Pancreas (tissue), 10 donors: ENCODE data around the gene RALGDS. TPM values are rescaled to one million over a fixed set of nuclear protein-coding genes. Genes with fewer than 3 reads are reported as not detected.

Experiments
- ATAC-seq, 4 donors: fragments of 200-7000 bp; cut with Tn5 transposase; one replicate each; pipeline versions ENCODE4 v1.8.0 to v1.9.1; 2020; ENCODE audit warnings: mild to moderate bottlenecking in 4 of 4, moderate library complexity in 4 of 4
- DNase-seq, 6 donors: peaks; one replicate each; pipeline ENCODE4 v3.0.0-alpha.2; 2020
- FAIRE-seq: peaks from 2 replicates; lab custom pipeline; 2012; peaks lifted over from hg19 to GRCh38; lab: Jason Lieb, UNC
- H3K27ac ChIP-seq, 4 donors: fragments of 200-600 bp; sonication (generic); 1 replicate in 3 of 4; 2 replicates in 1 of 4; pipeline versions ENCODE4 v1.5.0 to v1.8.0; 2020
- H3K27me3 ChIP-seq, 4 donors: fragments of 200-600 bp; one replicate each; pipeline ENCODE4 v1.8.0; 2021
- H3K36me3 ChIP-seq, 3 donors: fragments of 200-600 bp; sonication (generic) in 1 of 3; one replicate each; pipeline versions ENCODE4 v1.5.0 to v1.8.0; 2020 to 2021
- H3K4me1 ChIP-seq, 3 donors: fragments of 200-600 bp; one replicate each; pipeline ENCODE4 v1.8.0; 2021
- H3K4me3 ChIP-seq, 4 donors: fragments of 200-600 bp; sonication (generic) in 2 of 4; one replicate each; pipeline versions ENCODE4 v1.5.0 to v1.8.0; 2020 to 2021
- H3K9me3 ChIP-seq, 4 donors: fragments of 200-600 bp; one replicate each; pipeline ENCODE4 v1.8.0; 2021
- WGBS, 2 donors: extraction: QIAGEN DNeasy Blood & Tissue Kit; methylation state at CpG; one replicate each; pipeline ENCODE4 v1.1.7; 2013; 5-methylcytosine and 5-hydroxymethylcytosine counted together
- intact Hi-C, 3 donors: fragments of 100-400 bp; cut with DNase I; formaldehyde crosslinking; loops; one replicate each; pipeline versions ENCODE4 v1.11.1 to v1.14.2; 2022
- polyA plus RNA-seq, 2 donors: library from polyadenylated mRNA; stranded (reverse); fragments of 200-250 nt; gene quantifications; one replicate each; pipeline ENCODE4 v1.2.3, GENCODE V29; 2013
- total RNA-seq, 6 donors: library from RNA; stranded (reverse); fragmentation: NEBNext Ultra II Directional in 4 of 6; extraction: Animal tissue kit (Norgen Biotek cat#: 25700) in 4 of 6; gene quantifications; one replicate each; pipeline versions ENCODE4 v1.2.1 to v1.2.4, GENCODE V29; 2021 to 2023
- TF ChIP-seq, protein P1 (sequence below), 4 donors: fragments of 200-600 bp; sonication (generic) in 3 of 4; IDR thresholded peaks; one replicate each; pipeline versions ENCODE4 v1.5.0 to v1.8.0; 2021; ENCODE audit warnings: antibody characterized with exemption in 4 of 4
- donor health status: healthy with polysubstance abuse.
- donor health status: DM: no; HTN: no; CAD: no; lungs with moderate emphysema.
- donor health status: DM: no; HTN: no; CAD: no.
- donor health status: control.
- donor health status: control.
- donor health status: Bipolar disorder and iron deficiency.
- donor health status: DM: yes; HTN: yes; CAD: no.
- donor health status: DM: no; HTN: no; CAD: no.
- donor health status: DM: no; HTN: no; CAD: no.
- donor health status: DM: yes; HTN: yes; CAD: no.

Gene RALGDS
- total and polyA plus RNA-seq, 8 donors: 16.1 to 69.7 (median 20.5) TPM

DNA sequence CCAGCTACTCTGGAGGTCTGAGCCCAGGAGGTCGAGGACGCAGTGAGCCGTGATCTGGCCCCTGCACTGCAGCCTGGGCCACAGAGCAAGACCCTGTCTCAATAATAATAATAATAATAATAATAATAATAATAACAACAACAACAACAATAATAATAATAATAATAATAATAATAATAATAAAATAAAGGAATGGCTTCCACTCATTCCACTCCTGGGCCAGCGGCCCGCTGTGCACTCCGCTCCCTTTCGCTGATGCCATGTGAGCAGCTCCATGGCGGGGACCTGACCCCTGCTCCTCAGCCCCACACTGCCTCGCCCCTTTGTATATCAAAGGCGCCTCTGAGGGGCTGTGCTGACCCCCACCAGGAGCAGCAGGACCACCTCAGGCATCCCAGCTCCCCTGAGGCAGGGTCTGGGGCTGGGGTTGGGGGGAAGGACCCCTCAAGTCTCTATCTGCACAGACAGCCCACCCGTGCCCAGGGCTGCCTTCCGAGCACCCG, 22.6 kb upstream of the RALGDS start:
- Histone ChIP-seq H3K36me3 (no peaks in the 10 kb centered on the region), H3K27me3 (no peaks in the 10 kb centered on the region), H3K27ac (peak overlapping the region in 1 of 4 donors; percentile 16), H3K9me3 (no peaks in the 10 kb centered on the region), H3K4me3 (peak overlapping the region in 1 of 4 donors; percentile 27), H3K4me1 (peaks cover 6 to 37% (median 8%) of the 10 kb centered on the region in 3 donors)
- TF ChIP-seq, protein P1, sequence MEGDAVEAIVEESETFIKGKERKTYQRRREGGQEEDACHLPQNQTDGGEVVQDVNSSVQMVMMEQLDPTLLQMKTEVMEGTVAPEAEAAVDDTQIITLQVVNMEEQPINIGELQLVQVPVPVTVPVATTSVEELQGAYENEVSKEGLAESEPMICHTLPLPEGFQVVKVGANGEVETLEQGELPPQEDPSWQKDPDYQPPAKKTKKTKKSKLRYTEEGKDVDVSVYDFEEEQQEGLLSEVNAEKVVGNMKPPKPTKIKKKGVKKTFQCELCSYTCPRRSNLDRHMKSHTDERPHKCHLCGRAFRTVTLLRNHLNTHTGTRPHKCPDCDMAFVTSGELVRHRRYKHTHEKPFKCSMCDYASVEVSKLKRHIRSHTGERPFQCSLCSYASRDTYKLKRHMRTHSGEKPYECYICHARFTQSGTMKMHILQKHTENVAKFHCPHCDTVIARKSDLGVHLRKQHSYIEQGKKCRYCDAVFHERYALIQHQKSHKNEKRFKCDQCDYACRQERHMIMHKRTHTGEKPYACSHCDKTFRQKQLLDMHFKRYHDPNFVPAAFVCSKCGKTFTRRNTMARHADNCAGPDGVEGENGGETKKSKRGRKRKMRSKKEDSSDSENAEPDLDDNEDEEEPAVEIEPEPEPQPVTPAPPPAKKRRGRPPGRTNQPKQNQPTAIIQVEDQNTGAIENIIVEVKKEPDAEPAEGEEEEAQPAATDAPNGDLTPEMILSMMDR (IDR thresholded peaks at IDR 0.05): no peak
- DNase-seq (peak in 1 of 6 donors; percentile 37), FAIRE-seq (no peak), ATAC-seq (no peak)
- intact Hi-C loops: loop anchor here in 2 of 3 donors (2.0 to 5.0 kb wide), 3 partner anchors 36 to 101 kb away; no protein-coding TSS in a partner anchor
- WGBS, 2 donors: 91% methylated on average over 13 of the region's 13 CpGs

DNA sequence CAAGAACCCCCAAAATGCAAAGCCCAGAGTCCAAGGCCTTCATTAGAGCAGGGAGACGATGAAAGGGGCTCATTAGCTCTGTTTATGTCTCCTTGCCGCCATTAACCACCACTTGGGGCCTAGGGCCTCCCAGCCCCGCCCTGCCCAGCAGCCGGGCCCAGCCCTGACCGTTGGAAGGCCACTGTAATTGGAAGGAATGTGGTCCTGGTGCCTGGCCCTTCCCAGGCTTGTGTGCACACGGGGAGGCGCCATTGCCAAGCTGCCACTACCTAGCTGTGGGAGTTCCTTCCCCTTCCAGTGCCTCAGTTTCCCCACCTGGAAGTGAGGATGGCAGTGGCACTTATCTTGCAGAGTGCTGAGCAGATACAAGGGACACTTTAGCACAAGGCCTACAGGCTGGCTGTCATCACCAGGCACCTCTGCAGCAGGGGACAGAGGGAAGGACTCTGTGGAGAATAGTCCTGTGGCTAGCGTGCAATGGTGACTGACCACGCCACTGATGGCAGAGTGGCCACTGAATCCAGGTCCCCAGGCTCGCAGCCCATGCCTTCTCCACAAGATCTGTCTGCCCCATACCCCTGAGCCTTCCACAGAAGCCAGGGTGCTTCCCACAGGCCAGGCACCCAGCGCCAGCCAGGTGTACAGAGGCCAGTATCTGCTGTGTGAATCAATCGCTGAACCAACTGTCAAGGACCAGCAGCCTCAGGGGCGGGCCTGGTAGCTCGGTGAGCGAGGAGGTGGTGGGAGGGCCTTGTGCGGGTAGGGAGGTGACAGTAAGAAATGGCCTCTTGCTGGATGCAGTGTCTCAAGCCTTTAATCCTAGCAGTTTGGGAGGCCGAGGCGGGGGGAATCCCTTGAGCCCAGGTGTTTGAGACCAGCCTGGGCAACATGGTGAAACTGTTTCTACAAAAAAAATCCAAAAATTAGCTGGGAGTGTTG, 21.9 kb upstream of the RALGDS start:
- ATAC-seq: peak in 1 of 4 donors; percentile 4
- Histone ChIP-seq H3K9me3 (no peaks in the 10 kb centered on the region), H3K36me3 (no peaks in the 10 kb centered on the region), H3K4me3 (no peak overlapping the region), H3K27ac (peak overlapping the region in 1 of 4 donors; percentile 28), H3K27me3 (no peaks in the 10 kb centered on the region), H3K4me1 (peaks cover 12 to 41% (median 15%) of the 10 kb centered on the region in 3 donors)
- DNase-seq: peak in 2 of 6 donors; percentile 26 to 39
- intact Hi-C loops: loop anchor here in 2 of 3 donors (5.0 kb wide), 2 partner anchors 36 to 101 kb away; no protein-coding TSS in a partner anchor
- TF ChIP-seq, protein P1 (IDR thresholded peaks at IDR 0.05): no peak
- 76 to 78% methylated on average over 18 of the region's 18 CpGs for WGBS, 2 donors
- no peak for FAIRE-seq

DNA sequence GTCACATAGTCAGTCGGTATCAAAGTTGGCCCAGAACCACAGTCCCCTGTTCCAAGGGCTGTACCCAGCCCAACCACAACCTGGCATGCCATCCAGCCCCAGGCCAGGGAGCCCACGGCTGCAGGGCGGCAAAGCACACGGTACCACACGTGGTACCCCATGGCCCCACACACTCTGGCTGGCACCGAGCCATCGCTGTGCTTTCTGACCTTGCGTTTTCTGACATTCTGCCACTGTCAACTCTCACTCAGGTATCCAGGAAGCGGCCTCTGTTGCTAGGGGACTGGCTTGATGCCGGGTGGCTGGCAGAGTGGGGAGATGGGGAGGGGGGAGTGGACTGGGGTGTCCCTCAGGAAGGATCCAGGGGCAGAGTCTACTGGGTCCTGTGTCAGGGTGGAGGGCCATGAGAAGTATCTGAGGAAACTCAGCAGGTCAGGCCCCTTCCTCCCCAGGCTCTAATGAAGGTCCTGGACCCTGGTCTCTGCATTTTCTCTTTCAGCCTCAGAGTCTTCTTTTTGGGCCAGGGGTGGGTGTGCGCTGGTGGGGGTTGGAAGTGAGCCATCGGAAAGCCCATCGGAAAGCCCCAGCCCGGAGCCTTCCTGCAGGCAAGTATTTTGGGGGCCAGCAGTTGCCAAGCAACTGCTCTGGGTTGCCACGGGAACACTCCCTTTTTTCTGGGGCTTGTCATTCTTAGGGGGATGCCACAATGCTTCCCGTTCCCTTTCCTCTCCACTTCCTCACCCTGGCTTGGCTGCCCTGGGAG, 21.0 kb upstream of the RALGDS start:
- WGBS, 2 donors: 37 to 39% methylated on average over 15 to 16 of the region's 16 CpGs
- ATAC-seq: peak; percentile 3 to 51 (median 35)

DNA sequence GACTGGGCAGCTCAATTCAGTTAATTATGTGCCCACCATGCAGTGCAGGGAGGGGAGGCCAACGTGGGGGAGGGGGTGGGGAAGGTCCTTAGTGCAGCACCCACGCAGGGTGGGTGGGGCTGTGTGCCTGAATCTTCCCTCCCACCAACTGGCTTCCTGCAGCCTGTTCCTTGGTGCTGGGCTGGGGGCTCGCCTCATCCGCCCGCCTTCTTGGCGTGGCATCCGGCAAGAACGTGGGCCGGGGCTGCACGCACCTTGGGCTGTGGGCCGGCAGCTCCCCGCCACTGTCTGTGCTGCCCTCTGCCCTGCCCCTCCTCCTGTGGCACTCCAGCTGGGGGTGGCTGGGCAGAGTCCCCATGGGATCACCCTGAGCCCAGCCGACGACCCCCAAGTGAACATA, 19.6 kb upstream of the RALGDS start:
- Histone ChIP-seq H3K9me3 (no peaks in the 10 kb centered on the region), H3K36me3 (no peaks in the 10 kb centered on the region), H3K27ac (no peak overlapping the region), H3K4me1 (peaks cover 19 to 48% (median 20%) of the 10 kb centered on the region in 3 donors), H3K27me3 (no peaks in the 10 kb centered on the region), H3K4me3 (no peak overlapping the region)
- TF ChIP-seq, protein P1 (IDR thresholded peaks at IDR 0.05): no peak
- DNase-seq (peak in 2 of 6 donors; percentile 9 to 32), FAIRE-seq (no peak), ATAC-seq (no peak)
- intact Hi-C loops: loop anchor here in 2 of 3 donors (5.0 kb wide), 2 partner anchors 33 to 98 kb away; no protein-coding TSS in a partner anchor
- WGBS, 2 donors: 86 to 90% methylated on average over 13 to 14 of the region's 14 CpGs

More for the DNA sequence above, 21.0 kb upstream of the RALGDS start:
- Histone ChIP-seq H3K9me3 (no peaks in the 10 kb centered on the region), H3K4me3 (no peak overlapping the region), H3K4me1 (peaks cover 16 to 42% (median 19%) of the 10 kb centered on the region in 3 donors), H3K27ac (peak overlapping the region in 1 of 4 donors; percentile 28), H3K36me3 (no peaks in the 10 kb centered on the region), H3K27me3 (no peaks in the 10 kb centered on the region)
- peak; percentile 61 to 92 (median 85) for DNase-seq
- TF ChIP-seq, protein P1 (IDR thresholded peaks at IDR 0.05): no peak
- intact Hi-C loops: loop anchor here in 2 of 3 donors (5.0 kb wide), 2 partner anchors 35 to 100 kb away; no protein-coding TSS in a partner anchor
- FAIRE-seq: no peak
